Lower leg skin (tissue), 3 donors: Measurements from ENCODE around the gene STEAP2.

ENCODE experiments used
- CTCF ChIP-seq, 3 donors: fragments of 450-650 bp; IDR thresholded peaks; one replicate each; pipeline ENCODE4 v1.5.1; 2016; ENCODE audit warnings: antibody characterized with exemption in 3 of 3, mild to moderate bottlenecking in 3 of 3, moderate library complexity in 2 of 3
- POLR2A ChIP-seq, 2 donors: fragments of 450-650 bp; IDR thresholded peaks; one replicate each; pipeline ENCODE4 v1.6.1; 2016 to 2017; ENCODE audit warnings: antibody characterized with exemption in 2 of 2, mild to moderate bottlenecking in 1 of 2, moderate library complexity in 1 of 2

GRCh38 chr7:90210981-90211380 lies 559 bp upstream of the STEAP2 start:
- no peak for TF ChIP-seq CTCF (IDR thresholded peaks at IDR 0.05)
- no peak for TF ChIP-seq POLR2A (IDR thresholded peaks at IDR 0.05)
